ENCODE data around the gene HSFX3. TPM values are rescaled to one million over a fixed set of nuclear protein-coding genes. Genes with fewer than 3 reads are reported as not detected.
"Not testable (repeated sequence)": the region's sequence is repeated elsewhere in the genome, so short reads cannot be mapped to it uniquely, and the experiment has no call there.

The HSFX3 gene
- total and polyA plus RNA-seq, 2 experiments from 2014 or later: not detected

GRCh38 chrX:149532868-149533267 is 16.9 kb downstream of the HSFX3 start:
- H3K4me3 Mint-ChIP-seq: not testable (repeated sequence)

GRCh38 chrX:149531599-149531998 is 18.1 kb downstream of the HSFX3 start:
- no peaks in the 10 kb centered on the region for H4K20me1 ChIP-seq (replicated peaks; ENCODE audit: insufficient read depth)
- peaks cover 6% of the 10 kb centered on the region; the same call in 2 of the 3 replicates for H3K4me1 Mint-ChIP-seq
- TF ChIP-seq CTCF (conservative IDR thresholded peaks at IDR 0.05; ENCODE audit: low read depth in 2 of 2) (no peak), ETS1 (IDR thresholded peaks at IDR 0.05) (no peak), STAT1 (IDR thresholded peaks at IDR 0.05; ENCODE audit: unreplicated experiment) (no peak), JUNB (IDR thresholded peaks at IDR 0.05; ENCODE audit: unreplicated experiment) (no peak)
- no peaks in the 10 kb centered on the region for H3K79me2 ChIP-seq (replicated peaks; ENCODE audit: insufficient read depth)
- H3K27ac Mint-ChIP-seq: no peak overlapping the region
- H3K27me3 ChIP-seq (ENCODE audit: insufficient read depth): no peaks in the 10 kb centered on the region
- H3K4me2 ChIP-seq: no peak overlapping the region
- no peaks in the 10 kb centered on the region; the same call in 2 of the 3 replicates for H3K9me3 Mint-ChIP-seq
- H3K4me3 ChIP-seq: no peak overlapping the region
- H3K4me3 Mint-ChIP-seq: no peak overlapping the region
- DNase-seq (ENCODE audit: low spot score) (no peak), ATAC-seq (no peak)
- H3K9me2 ChIP-seq (ENCODE audit: insufficient read depth): no peaks in the 10 kb centered on the region
- H3K27ac ChIP-seq (ENCODE audit: low read depth): no peak overlapping the region
- H3K27me3 Mint-ChIP-seq (ENCODE audit: insufficient read depth, low read depth, poor library complexity): peaks cover 3% of the 10 kb centered on the region
- H3K4me1 ChIP-seq (ENCODE audit: insufficient read depth): no peaks in the 10 kb centered on the region
- H3K36me3 Mint-ChIP-seq (ENCODE audit: low read depth): peaks cover 5% of the 10 kb centered on the region; the same call in 2 of the 3 replicates
- no peaks in the 10 kb centered on the region for H3K36me3 ChIP-seq (ENCODE audit: insufficient read depth)
- no peak overlapping the region for H2AFZ ChIP-seq
- no peaks in the 10 kb centered on the region for H3F3A ChIP-seq (replicated peaks; ENCODE audit: low read depth)

More at GRCh38 chrX:149532868-149533267, 16.9 kb downstream of the HSFX3 start:
- H2AFZ ChIP-seq; H3K36me3 ChIP-seq (ENCODE audit: insufficient read depth); DNase-seq (ENCODE audit: low spot score); H3K4me1 Mint-ChIP-seq; H3K4me2 ChIP-seq; H3K9me2 ChIP-seq (ENCODE audit: insufficient read depth); H3K4me3 ChIP-seq; ATAC-seq; H3K36me3 Mint-ChIP-seq (ENCODE audit: low read depth); H3K27me3 Mint-ChIP-seq (ENCODE audit: insufficient read depth, low read depth, poor library complexity); H3K9me3 Mint-ChIP-seq; H3K79me2 ChIP-seq (replicated peaks; ENCODE audit: insufficient read depth); H3K27ac ChIP-seq (ENCODE audit: low read depth); H3F3A ChIP-seq (replicated peaks; ENCODE audit: low read depth); H4K20me1 ChIP-seq (replicated peaks; ENCODE audit: insufficient read depth); H3K27ac Mint-ChIP-seq; H3K4me1 ChIP-seq (ENCODE audit: insufficient read depth); H3K27me3 ChIP-seq (ENCODE audit: insufficient read depth): not testable (repeated sequence)

GRCh38 chrX:149528381-149528780 is 21.3 kb downstream of the HSFX3 start:
- Mint-ChIP-seq H3K9me3 (no peaks in the 10 kb centered on the region), H3K36me3 (ENCODE audit: low read depth) (peaks cover 5% of the 10 kb centered on the region; the same call in 1 of the 3 replicates), H3K27me3 (ENCODE audit: insufficient read depth, low read depth, poor library complexity) (peaks cover 3% of the 10 kb centered on the region), H3K4me1 (peaks cover 4% of the 10 kb centered on the region; the same call in 2 of the 3 replicates), H3K27ac (no peak overlapping the region), H3K4me3 (no peak overlapping the region)
- Histone ChIP-seq H3K79me2 (replicated peaks; ENCODE audit: insufficient read depth) (no peaks in the 10 kb centered on the region), H3K4me2 (no peak overlapping the region), H3K4me3 (no peak overlapping the region), H3K4me1 (ENCODE audit: insufficient read depth) (no peaks in the 10 kb centered on the region), H4K20me1 (replicated peaks; ENCODE audit: insufficient read depth) (no peaks in the 10 kb centered on the region), H3F3A (replicated peaks; ENCODE audit: low read depth) (no peaks in the 10 kb centered on the region), H3K36me3 (ENCODE audit: insufficient read depth) (no peaks in the 10 kb centered on the region), H2AFZ (no peak overlapping the region), H3K27ac (ENCODE audit: low read depth) (no peak overlapping the region), H3K9me2 (ENCODE audit: insufficient read depth) (no peaks in the 10 kb centered on the region), H3K27me3 (ENCODE audit: insufficient read depth) (no peaks in the 10 kb centered on the region)
- no peak for DNase-seq (ENCODE audit: low spot score)
- ATAC-seq: no peak
- TF ChIP-seq, protein P1, sequence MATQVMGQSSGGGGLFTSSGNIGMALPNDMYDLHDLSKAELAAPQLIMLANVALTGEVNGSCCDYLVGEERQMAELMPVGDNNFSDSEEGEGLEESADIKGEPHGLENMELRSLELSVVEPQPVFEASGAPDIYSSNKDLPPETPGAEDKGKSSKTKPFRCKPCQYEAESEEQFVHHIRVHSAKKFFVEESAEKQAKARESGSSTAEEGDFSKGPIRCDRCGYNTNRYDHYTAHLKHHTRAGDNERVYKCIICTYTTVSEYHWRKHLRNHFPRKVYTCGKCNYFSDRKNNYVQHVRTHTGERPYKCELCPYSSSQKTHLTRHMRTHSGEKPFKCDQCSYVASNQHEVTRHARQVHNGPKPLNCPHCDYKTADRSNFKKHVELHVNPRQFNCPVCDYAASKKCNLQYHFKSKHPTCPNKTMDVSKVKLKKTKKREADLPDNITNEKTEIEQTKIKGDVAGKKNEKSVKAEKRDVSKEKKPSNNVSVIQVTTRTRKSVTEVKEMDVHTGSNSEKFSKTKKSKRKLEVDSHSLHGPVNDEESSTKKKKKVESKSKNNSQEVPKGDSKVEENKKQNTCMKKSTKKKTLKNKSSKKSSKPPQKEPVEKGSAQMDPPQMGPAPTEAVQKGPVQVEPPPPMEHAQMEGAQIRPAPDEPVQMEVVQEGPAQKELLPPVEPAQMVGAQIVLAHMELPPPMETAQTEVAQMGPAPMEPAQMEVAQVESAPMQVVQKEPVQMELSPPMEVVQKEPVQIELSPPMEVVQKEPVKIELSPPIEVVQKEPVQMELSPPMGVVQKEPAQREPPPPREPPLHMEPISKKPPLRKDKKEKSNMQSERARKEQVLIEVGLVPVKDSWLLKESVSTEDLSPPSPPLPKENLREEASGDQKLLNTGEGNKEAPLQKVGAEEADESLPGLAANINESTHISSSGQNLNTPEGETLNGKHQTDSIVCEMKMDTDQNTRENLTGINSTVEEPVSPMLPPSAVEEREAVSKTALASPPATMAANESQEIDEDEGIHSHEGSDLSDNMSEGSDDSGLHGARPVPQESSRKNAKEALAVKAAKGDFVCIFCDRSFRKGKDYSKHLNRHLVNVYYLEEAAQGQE (IDR thresholded peaks at IDR 0.05; ENCODE audit: unreplicated experiment): no peak
- TF ChIP-seq CREB1 (CRISPR knock-in tag; IDR thresholded peaks at IDR 0.05; ENCODE audit: low read depth): no peak
- TF ChIP-seq ZNF331 (CRISPR knock-in tag; IDR thresholded peaks at IDR 0.05; ENCODE audit: low read depth): no peak
- TF ChIP-seq POLR2AphosphoS5 (IDR thresholded peaks at IDR 0.05; ENCODE audit: low read depth): no peak
- no peak for TF ChIP-seq CTCF (conservative IDR thresholded peaks at IDR 0.05; ENCODE audit: low read depth in 2 of 2)
- TF ChIP-seq ZNF114 (CRISPR knock-in tag; IDR thresholded peaks at IDR 0.05): no peak
